ENCODE results near the gene ANKRD63.
A peak's percentile ranks its signal among the peaks of the same experiment; 100 is the strongest.

ANKRD63 gene

GRCh38 chr15:40293905-40294895 lies 11.3 kb upstream of the ANKRD63 start:
- DNase-seq = no peak

GRCh38 chr15:40293006-40293405 lies 10.1 kb upstream of the ANKRD63 start:
- DNase-seq = no peak

GRCh38 chr15:40292246-40292645 lies 9.4 kb upstream of the ANKRD63 start:
- no peak for DNase-seq

- no peak for DNase-seq
These were observed 8.2 kb upstream of the ANKRD63 start for GRCh38 chr15:40290918-40291574.

GRCh38 chr15:40290545-40290917 lies 7.7 kb upstream of the ANKRD63 start:
- no peak for DNase-seq

- no peak for DNase-seq
These were observed 6.4 kb upstream of the ANKRD63 start for GRCh38 chr15:40289140-40289775.

GRCh38 chr15:40287968-40288367 lies 5.1 kb upstream of the ANKRD63 start:
- no peak for DNase-seq

- no peak for DNase-seq
These were observed 4.6 kb upstream of the ANKRD63 start for GRCh38 chr15:40287505-40287904.

GRCh38 chr15:40286794-40287193 lies 3.9 kb upstream of the ANKRD63 start:
- DNase-seq = no peak

GRCh38 chr15:40286061-40286532 lies 3.2 kb upstream of the ANKRD63 start:
- no peak for DNase-seq

- DNase-seq = no peak
These were observed 2.7 kb upstream of the ANKRD63 start for GRCh38 chr15:40285554-40286011.

- DNase-seq = no peak
These were observed 2.3 kb upstream of the ANKRD63 start for GRCh38 chr15:40285151-40285550.

GRCh38 chr15:40283615-40284300 lies 894 bp upstream of the ANKRD63 start:
- DNase-seq = no peak

- peak; percentile 56 for DNase-seq
These were observed 556 bp downstream of the ANKRD63 start for GRCh38 chr15:40282147-40282868.

- DNase-seq = no peak
These were observed 1.1 kb downstream of the ANKRD63 start for GRCh38 chr15:40281801-40282146.

GRCh38 chr15:40281057-40281800 lies 1.6 kb downstream of the ANKRD63 start:
- no peak for DNase-seq

- no peak for DNase-seq
These were observed 2.4 kb downstream of the ANKRD63 start for GRCh38 chr15:40280260-40281056.

GRCh38 chr15:40279437-40280141 lies 3.3 kb downstream of the ANKRD63 start:
- DNase-seq = peak; percentile 65

GRCh38 chr15:40278026-40278425 lies 4.8 kb downstream of the ANKRD63 start:
- DNase-seq = no peak

- no peak for DNase-seq
These were observed 5.4 kb downstream of the ANKRD63 start for GRCh38 chr15:40277471-40277870.

All from CD4-positive, alpha-beta T cell treated with Interleukin-17A for 1 hour (primary cell).